HG03565 (cell line): ENCODE measurements around the gene ZNF486.
"Not testable (repeated sequence)": the region's sequence is repeated elsewhere in the genome, so short reads cannot be mapped to it uniquely, and the experiment has no call there.

Source experiments
- ATAC-seq: cut with Tn5 transposase; IDR thresholded peaks from one replicate; pipeline ENCODE4 v1.9.1; 2021; ENCODE audit warnings: mild to moderate bottlenecking, moderate library complexity; ENCODE audit not compliant: unreplicated experiment

The ZNF486 gene

GRCh38 chr19:20167020-20167644 is at the start of gene ZNF486:
Gene ZNF486, plus strand, starts transcription at chr19:20167214. Its CDS starts 117 bp downstream, at chr19:20167331.
- peak; percentile 89 for ATAC-seq

- not testable (repeated sequence) for ATAC-seq
Measured at GRCh38 chr19:20118064-20118839, 48.8 kb upstream of the ZNF486 start.

GRCh38 chr19:20124879-20125278 is 42.1 kb upstream of the ZNF486 start:
- ATAC-seq, result no peak

GRCh38 chr19:20132933-20133332 is 34.1 kb upstream of the ZNF486 start:
- ATAC-seq, result not testable (repeated sequence)

- ATAC-seq, result not testable (repeated sequence)
Measured at GRCh38 chr19:20137714-20138113, 29.3 kb upstream of the ZNF486 start.

GRCh38 chr19:20151617-20152145 is 15.3 kb upstream of the ZNF486 start:
- no peak for ATAC-seq

- ATAC-seq, result not testable (repeated sequence)
Measured at GRCh38 chr19:20152506-20152905, 14.5 kb upstream of the ZNF486 start.

- no peak for ATAC-seq
Measured at GRCh38 chr19:20153281-20153680, 13.7 kb upstream of the ZNF486 start.

GRCh38 chr19:20154636-20155035 is 12.4 kb upstream of the ZNF486 start:
- no peak for ATAC-seq

- ATAC-seq, result no peak
Measured at GRCh38 chr19:20162821-20163220, 4.2 kb upstream of the ZNF486 start.

GRCh38 chr19:20164456-20164855 is 2.6 kb upstream of the ZNF486 start:
- ATAC-seq, result no peak

GRCh38 chr19:20165971-20166592 is 932 bp upstream of the ZNF486 start:
- ATAC-seq, result no peak

GRCh38 chr19:20167651-20168122 is 673 bp downstream of the ZNF486 start:
- no peak for ATAC-seq

- no peak for ATAC-seq
Measured at GRCh38 chr19:20171285-20171684, 4.3 kb downstream of the ZNF486 start.

GRCh38 chr19:20175848-20176247 is 8.8 kb downstream of the ZNF486 start:
- ATAC-seq, result not testable (repeated sequence)

- not testable (repeated sequence) for ATAC-seq
Measured at GRCh38 chr19:20179956-20180355, 12.9 kb downstream of the ZNF486 start.

- ATAC-seq, result no peak
Measured at GRCh38 chr19:20182222-20182785, 15.3 kb downstream of the ZNF486 start.

GRCh38 chr19:20186174-20186573 is 19.2 kb downstream of the ZNF486 start:
- no peak for ATAC-seq

GRCh38 chr19:20197747-20198146 is 30.7 kb downstream of the ZNF486 start:
- no peak for ATAC-seq

GRCh38 chr19:20209051-20209450 is 42.0 kb downstream of the ZNF486 start:
- ATAC-seq, result no peak

GRCh38 chr19:20214366-20214765 is 47.4 kb downstream of the ZNF486 start:
- ATAC-seq, result not testable (repeated sequence)
